HL-60 (cell line): ENCODE data around the gene TPRA1.

ENCODE experiments used
- DNase-seq, 2 experiments: peaks; one replicate each; pipeline ENCODE4 v3.0.0-alpha.2; 2010 to 2020; ENCODE audit warnings: low read depth in 1 of 2, low spot score in 1 of 2
- H3K27ac ChIP-seq: fragments of 250-450 bp; sonication (Bioruptor Pico); replicated peaks from 2 replicates; pipeline ENCODE4 v1.5.1; 2020; ENCODE audit warnings: mild to moderate bottlenecking, moderate library complexity
- H3K27me3 ChIP-seq: fragments of 250-450 bp; sonication (Bioruptor Pico); 2 replicates; pipeline ENCODE4 v1.5.1; 2021; ENCODE audit warnings: mild to moderate bottlenecking, moderate library complexity; ENCODE audit not compliant: insufficient read depth, poor library complexity, severe bottlenecking
- H3K4me3 ChIP-seq: replicated peaks from 2 replicates; pipeline ENCODE4 v1.5.1; 2011; ENCODE audit warnings: mild to moderate bottlenecking, control low read depth, low read length; ENCODE audit not compliant: insufficient read depth
- CTCF ChIP-seq: IDR thresholded peaks from one replicate; pipeline ENCODE4 v1.5.1; 2011; ENCODE audit warnings: low read length, control low read depth, inconsistent platforms; ENCODE audit not compliant: insufficient read depth
- GABPA ChIP-seq: IDR thresholded peaks from 2 replicates; pipeline ENCODE4 v1.6.1; 2012; ENCODE audit warnings: low read depth
- POLR2AphosphoS5 ChIP-seq: IDR thresholded peaks from 2 replicates; pipeline ENCODE4 v1.6.1; 2012; ENCODE audit warnings: low read depth
- REST ChIP-seq: IDR thresholded peaks from 2 replicates; pipeline ENCODE4 v1.6.1; 2012; ENCODE audit warnings: low read depth; ENCODE audit not compliant: insufficient replicate concordance
- SPI1 ChIP-seq: IDR thresholded peaks from 2 replicates; pipeline ENCODE4 v1.6.1; 2012; ENCODE audit warnings: low read depth, mild to moderate bottlenecking, borderline replicate concordance

The TPRA1 gene

DNA sequence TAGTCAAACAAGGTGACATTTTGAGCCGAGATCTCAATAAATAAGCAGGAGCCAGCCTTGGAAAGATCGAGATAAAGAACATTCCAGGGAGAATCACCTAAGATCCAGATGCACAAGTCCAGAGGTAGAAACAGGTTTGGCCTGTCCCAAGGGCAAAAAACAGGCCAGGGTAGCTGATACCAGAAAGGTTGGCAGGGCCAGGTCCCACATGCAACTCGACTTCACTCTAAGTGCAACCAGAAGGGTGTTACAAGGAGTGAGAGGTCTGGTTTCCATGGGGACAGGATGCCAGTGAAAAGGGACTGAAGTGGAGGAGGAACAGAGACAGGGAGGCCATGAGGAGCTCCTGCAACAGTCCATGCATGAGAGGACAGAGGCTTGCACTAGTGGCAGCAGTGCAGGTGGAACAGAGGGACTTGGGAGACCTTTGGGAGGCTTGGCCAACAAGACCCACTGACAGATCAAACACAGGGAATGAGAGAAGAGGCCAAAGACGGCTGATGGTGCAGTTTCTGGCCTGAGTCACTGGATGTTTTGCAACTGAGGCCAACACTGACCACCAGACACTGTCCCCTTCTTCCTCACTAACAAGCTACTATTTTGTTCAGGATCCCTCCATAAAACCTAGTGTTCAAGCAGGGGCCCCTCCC, 5.2 kb downstream of the TPRA1 start:
- no peak for DNase-seq
- Histone ChIP-seq H3K4me3 (no peak overlapping the region), H3K27me3 (no peaks in the 10 kb centered on the region), H3K27ac (no peak overlapping the region)
- TF ChIP-seq REST (no peak), CTCF (no peak), POLR2AphosphoS5 (no peak), SPI1 (no peak), GABPA (no peak)

- no peak for DNase-seq
- H3K4me3 ChIP-seq = no peak overlapping the region
- H3K27me3 ChIP-seq = no peaks in the 10 kb centered on the region
- H3K27ac ChIP-seq = no peak overlapping the region
- TF ChIP-seq CTCF (no peak), GABPA (no peak), POLR2AphosphoS5 (no peak), REST (no peak), SPI1 (no peak)
These were observed 5.8 kb downstream of the TPRA1 start for GRCh38 chr3:127584734-127585133.

DNA sequence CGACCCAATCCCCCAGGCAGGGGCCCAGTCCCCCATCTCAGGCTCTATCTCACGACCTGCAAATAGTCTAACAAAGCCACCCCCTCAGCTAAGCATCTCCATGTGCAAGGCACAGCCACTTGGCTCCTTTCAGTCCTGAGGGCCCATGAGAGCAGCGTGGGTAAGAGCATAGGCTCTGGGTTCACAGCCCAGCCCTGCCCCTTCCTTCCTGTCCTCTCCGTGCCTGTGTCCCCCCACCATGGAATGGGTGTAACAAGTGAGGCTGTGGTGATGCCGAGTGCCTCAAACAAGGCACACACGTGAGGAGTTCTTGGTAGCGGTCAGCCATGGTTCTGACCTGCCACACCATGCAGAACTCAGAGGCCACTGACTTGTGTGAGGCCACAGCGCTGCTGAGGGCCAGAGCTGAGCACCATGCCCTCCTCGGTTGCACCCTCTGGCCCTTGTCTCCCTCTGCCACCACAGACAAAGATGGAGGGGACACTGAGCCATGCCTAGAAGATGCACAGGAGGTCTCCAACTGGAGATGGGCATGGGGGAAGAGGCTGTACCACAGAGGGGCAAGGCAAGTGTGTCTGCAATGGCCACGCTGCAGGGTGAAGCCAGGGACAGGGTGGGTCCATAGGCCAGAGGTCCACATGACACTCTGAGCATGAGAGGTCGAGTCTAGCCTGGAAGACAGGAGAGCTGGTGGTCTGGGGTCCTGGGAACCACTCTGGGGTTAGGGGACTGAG, 10.0 kb downstream of the TPRA1 start:
- DNase-seq = no peak
- TF ChIP-seq SPI1 (no peak), POLR2AphosphoS5 (no peak), GABPA (no peak), CTCF (no peak), REST (no peak)
- no peaks in the 10 kb centered on the region for H3K27me3 ChIP-seq
- no peak overlapping the region for H3K27ac ChIP-seq
- H3K4me3 ChIP-seq = no peak overlapping the region
